Cortex of kidney (tissue), 1 donor: ENCODE data around the gene UCN2.
"Not testable (repeated sequence)": the region's sequence is repeated elsewhere in the genome, so short reads cannot be mapped to it uniquely, and the experiment has no call there.

ENCODE experiments used
- DNase-seq: peaks from one replicate; lab custom pipeline; 2025; lab: John Stamatoyannopoulos, UW

UCN2 gene

DNA sequence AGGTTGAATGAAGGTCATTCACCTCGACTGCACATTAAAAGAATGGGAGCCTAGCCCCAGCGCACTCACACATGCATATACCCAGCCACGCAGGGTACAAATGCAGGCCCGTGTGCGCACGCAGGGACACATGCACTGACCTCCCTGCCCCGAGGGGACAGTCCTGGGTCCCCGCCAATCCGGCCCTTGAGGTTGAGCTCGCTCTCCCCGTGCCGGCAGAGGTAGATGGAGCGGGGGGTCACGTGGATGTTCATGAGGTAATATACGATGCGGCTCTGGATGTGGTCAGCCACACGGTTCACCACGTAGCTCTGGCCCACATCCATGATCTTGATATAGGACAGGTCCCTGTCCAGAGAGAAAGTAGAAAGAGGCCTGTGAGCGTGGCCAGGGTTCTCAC, 27.5 kb downstream of the UCN2 start:
- no peak for DNase-seq

DNA sequence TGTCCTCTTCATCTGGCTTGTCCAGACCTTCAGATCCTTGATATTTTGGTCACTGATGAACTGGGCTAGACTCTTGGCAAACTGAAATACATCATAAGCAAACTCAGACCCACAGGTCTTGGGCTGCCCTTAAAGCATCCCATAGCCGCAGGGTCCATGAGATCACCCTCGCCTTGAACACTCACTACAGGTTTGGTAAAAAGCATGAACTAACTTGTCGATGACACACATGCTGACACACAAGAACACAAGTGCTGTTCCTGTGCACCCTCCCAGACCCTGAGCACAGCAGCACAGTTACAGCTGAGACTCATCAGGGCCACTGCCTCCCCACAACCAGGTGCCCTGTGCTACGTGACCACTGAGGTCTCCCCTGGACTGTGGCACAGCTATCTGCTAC, 28.0 kb downstream of the UCN2 start:
- DNase-seq = no peak

DNA sequence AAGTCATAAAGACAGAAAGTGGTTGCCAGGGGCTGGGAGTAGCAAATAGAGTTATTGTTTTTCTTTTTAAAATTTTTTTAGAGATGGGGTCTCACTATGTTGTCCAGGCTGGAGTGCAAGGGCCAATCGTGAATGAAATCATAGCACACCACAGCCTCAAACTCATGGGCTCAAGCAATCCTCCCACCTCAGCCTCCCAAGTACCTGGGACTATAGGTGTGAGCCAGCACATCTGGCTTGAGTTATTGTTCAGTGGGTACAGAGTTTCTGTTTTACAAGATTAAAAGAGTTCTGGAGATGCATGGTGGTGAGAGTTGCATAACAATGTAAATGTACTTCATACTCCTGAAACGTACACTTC, 30.6 kb downstream of the UCN2 start:
- no peak for DNase-seq

DNA sequence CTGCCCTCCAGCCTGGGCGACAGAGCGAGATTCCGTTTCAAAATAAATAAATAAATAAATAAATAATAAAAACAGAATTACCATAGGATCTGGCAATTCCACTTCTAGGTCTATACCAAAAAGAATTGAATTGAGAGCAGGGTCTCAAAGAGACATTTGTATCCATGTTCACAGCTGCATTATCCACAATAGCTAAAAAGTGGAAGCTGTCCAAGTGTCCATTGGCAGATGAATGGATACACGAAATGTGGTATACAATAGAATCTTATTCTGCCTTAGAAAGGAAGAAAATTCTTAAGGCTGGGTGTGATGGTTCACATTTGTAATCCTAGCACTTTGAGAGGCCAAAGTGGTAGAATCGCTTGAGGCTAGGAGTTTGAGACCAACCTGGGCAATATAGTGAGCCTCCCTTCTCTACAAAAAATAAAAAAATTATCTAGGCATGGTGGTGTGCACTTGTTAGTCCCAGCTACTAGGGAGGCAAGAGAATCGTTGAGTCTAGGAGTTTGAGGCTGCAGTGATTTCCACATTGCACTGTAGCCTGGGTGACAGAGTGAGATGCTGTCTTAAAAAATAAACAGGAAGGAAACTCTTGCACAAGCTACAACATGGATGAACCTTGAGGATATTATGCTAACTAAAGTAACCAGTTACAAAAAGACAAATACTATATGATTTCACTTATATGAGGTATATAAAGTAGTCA, 31.2 kb downstream of the UCN2 start:
- no peak for DNase-seq

DNA sequence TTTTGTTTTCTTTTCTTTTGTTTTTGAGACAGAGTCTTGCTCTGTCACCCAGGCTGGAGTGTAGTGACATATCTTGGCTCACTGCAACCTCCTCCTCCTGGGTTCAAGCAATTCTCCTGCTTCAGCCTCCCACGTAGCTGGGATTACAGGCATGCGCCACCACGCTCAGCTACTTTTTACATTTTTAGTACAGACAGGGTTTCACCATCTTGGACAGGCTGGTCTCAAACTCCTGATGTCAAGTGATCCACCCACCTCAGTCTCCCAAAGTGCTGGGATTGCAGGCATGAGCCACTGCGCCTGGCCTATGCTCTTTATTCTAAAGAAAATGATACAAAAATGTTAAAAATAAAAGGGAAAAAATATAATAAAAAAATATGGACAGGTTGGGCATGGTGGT, 32.9 kb downstream of the UCN2 start:
- DNase-seq = not testable (repeated sequence)

DNA sequence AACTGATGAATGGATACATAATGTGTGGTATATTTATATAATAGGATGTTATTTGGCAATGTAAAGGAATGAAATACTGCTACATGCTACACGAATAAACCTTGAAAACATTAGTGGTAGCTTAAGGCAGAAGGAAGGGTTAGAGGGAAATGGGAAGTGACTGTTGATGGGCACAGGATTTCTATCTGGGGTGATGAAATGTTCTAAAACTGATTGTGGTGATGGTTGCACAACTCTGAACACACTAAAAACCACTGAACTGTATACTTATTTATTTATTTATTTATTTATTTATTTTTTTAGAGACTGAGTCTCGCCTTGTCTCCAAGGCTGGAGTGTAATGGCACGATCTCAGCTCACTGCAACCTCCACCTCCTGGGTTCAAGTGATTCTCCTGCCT, 34.8 kb downstream of the UCN2 start:
- DNase-seq = no peak

DNA sequence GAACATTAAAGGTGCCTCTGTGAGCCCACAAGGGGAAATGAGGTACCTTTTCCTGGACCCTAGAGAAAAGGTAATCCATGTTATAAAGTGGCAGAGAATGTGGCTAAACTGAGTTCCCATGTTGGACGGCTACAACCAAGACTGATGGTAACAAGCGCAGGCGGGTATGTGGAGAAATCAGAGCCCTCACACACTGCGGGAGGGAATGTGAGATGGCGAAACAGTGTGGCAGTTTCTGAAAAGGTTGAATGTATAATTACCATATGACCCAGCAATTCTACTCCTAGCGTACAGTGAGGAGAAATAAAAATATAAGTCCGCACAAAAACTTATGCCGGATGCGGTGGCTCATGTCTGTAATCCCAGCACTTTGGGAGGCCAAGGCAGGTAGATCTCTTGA, 35.5 kb downstream of the UCN2 start:
- DNase-seq = no peak

DNA sequence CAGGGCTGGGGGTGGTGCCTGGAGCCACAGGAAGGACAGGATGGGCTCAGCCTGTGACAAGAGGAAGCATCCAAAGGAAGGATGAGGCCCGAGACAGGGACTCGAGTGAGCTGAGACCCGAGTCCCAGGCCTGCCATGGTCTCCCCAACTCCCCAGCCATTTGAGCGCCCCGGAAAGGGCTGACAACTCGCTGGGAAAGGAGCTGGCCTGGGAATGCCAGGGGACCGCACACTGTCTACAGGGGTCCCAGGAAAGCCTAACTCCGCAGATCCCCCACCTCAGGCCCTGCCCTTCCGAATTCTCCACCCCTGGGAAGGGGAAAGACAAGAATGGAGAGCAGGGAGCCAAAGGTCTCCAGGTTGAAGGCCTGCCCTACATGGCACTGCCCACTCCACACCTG, 38.6 kb downstream of the UCN2 start:
- DNase-seq = no peak

DNA sequence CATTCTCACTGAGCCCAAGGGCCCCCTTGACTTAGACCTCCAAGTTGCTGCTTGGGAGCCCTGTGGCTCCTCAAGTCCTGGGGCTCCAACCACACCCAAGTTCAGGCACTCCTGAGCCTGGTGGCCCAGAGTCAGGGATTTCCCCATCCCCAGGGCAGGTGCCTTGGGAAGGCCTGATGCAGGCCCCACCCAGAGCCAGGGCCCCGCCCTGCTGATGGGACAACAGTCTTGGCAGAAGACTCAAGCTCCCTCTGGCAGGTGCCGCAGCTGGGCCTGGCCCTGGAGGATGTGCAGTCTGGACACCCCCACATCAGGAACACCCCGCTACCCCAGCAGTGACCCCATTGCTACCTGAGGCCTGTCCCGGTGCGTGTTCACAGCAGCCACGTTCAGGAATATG, 41.9 kb downstream of the UCN2 start:
- no peak for DNase-seq

DNA sequence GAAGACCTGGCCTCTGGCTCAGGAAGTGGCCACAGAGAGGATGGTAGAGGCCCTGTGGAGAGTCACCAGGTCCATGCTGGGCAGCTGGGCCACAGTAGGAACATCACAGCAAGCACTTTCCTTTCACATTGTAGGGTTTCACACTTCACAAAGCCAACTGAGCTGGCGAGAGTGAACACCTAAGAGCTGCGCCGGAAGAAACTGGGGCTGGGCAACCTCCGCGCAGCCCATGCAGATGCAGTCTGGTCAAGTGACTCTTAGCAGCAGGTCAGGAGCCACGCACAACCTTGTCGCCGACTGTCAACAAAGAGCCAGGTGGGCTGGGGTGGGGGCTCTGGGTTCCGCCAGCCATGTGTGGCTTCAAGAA, 44.3 kb downstream of the UCN2 start:
- DNase-seq = no peak

DNA sequence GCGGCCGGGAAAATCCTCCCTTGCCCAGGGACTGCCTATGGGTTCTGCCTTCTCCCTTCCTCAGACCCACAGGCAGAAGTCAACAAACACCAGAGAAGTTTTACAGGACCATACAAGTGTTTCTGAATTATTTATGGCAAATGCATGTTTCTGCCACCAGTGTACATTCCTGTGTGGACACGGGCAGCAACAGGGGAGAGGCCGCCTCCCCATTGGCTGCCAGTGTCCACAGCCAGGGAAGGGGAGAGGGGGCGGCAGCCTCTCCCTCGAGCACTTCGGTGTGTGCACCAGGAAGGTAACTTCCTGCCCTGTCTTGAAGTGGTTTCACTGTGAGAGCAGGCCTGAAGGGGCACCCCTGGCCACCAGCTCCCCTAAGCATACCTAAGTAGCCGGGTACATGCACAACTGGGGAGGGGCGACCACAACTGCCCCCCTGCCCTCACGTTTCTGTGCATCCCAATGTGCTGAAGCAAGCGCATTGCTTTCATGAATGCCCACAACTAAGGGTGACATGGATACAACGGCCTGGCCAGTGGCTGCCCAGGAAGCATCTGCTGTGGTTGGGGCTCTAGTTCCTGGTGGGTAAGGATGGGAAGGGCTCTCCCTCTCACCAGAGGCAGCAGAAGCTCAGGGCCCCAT, 44.8 kb downstream of the UCN2 start:
- no peak for DNase-seq

DNA sequence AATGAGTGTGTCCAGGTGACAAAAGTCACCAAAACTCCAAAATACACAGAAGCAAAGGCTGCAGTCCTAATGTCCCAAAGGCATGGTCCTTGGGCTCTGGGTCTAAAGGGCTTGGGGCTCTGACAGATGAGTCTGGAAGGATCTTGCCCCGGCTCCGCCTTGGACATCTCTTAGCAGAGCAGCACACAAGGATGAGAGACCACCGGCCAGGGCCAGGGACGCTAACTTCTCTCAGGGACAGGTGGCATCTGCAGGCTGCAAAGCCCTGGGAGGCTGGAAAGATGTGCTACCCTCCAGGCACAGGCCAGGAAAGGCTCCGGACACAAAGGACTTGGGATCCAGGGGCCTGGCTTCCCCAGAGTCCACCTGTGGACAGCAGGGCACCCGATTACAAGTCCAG, 45.5 kb downstream of the UCN2 start:
- no peak for DNase-seq

DNA sequence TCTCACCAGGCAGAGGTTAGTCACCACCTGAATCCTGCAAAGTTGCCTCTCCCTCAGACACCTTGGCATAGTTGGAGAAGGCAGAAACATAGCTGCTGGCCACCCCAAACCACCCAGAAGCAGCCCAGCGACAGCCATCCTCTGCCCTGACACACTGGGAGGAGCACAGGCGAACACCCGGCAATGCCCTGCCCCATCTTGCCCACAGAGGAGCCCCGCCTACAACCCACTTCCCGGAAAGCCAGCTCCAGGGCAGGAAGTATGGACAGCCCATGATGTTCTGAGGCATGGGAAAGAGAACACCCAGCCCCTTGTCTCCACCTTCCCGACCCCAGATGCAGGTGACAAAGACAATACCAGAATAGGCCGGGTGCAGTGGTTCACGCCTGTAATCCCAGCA, 47.0 kb downstream of the UCN2 start:
- no peak for DNase-seq

DNA sequence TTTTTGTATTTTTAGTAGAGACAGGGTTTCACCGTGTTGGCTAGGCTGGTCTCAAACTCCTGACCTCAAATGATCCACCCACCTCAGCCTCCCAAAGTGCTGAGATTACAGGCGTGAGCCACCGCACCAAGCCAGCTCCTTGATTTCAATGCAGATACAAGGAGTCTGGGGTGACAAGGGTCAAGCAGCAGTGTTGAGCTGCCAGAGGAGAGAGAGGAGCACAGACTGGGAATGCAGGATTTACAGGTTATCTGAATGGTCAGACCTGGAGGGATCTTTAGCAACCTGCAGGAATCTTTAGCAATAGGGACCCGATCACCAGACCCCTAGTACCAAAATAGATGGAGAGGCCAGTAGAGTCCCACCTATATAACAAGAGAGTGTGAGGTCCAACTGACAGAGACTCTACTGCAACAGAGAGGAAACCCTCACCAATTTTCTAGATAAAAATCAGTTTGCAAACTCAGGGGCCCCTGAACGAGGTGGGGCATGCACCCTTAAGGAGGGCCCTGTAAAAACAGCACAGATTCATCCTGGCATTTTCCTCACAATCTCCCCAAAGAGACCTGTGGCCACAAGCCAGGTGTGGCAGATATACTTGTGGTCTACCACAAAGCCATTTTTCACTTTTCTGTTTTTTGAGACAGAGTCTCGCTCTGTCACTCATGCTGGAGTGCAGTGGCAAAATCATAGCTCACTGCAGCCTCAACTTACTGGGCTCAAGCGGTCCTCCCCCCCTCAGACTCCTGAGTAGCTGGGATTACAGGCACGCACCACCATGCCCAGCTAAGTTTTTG, 49.0 kb downstream of the UCN2 start:
- DNase-seq = no peak
